HepG2 (cell line): ENCODE results near the gene IL17C. TPM values are rescaled to one million over a fixed set of nuclear protein-coding genes. Genes with fewer than 3 reads are reported as not detected.
A peak's percentile ranks its signal among the peaks of the same experiment; 100 is the strongest.

Source experiments
- ADNP ChIP-seq: sonication (generic); formaldehyde crosslinking; IDR thresholded peaks from 2 replicates; pipeline ENCODE4 v1.4.0; 2020; ENCODE audit warnings: missing genetic modification reagents
- AGO1 ChIP-seq: fragments of 200-400 bp; formaldehyde crosslinking; IDR thresholded peaks from 2 replicates; pipeline ENCODE4 v1.6.1; 2017; ENCODE audit warnings: mild to moderate bottlenecking, low read depth, low read length, moderate library complexity; ENCODE audit not compliant: poor library complexity, severe bottlenecking
- ETV6 ChIP-seq: sonication (generic); formaldehyde crosslinking; conservative IDR thresholded peaks from 2 replicates; pipeline ENCODE4 v1.4.0; 2020; ENCODE audit warnings: missing genetic modification reagents
- HNRNPK ChIP-seq: fragments of 200-400 bp; formaldehyde crosslinking; IDR thresholded peaks from 2 replicates; pipeline ENCODE4 v1.6.1; 2018; ENCODE audit warnings: low read length, low read depth, moderate library complexity, mild to moderate bottlenecking; ENCODE audit not compliant: poor library complexity, severe bottlenecking
- IRX3 ChIP-seq: sonication (generic); formaldehyde crosslinking; IDR thresholded peaks from 2 replicates; pipeline ENCODE4 v1.8.1; 2023; ENCODE audit warnings: mild to moderate bottlenecking, low read depth, missing genetic modification reagents, borderline replicate concordance
- KDM3A ChIP-seq: IDR thresholded peaks from 2 replicates; pipeline ENCODE4 v1.6.1; 2018; ENCODE audit warnings: low read depth, missing compliant biosample characterization
- PHF5A ChIP-seq: IDR thresholded peaks from one replicate; pipeline ENCODE4 v1.6.1; 2018; ENCODE audit warnings: low read depth, missing genetic modification reagents; ENCODE audit not compliant: unreplicated experiment
- PLRG1 ChIP-seq: fragments of 450-650 bp; conservative IDR thresholded peaks from 2 replicates; pipeline ENCODE4 v1.6.1; 2016
- PRMT3 ChIP-seq: sonication (generic); formaldehyde crosslinking; IDR thresholded peaks from 2 replicates; pipeline ENCODE4 v1.8.1; 2022; ENCODE audit warnings: low read depth, mild to moderate bottlenecking, moderate library complexity, missing genetic modification reagents, borderline replicate concordance
- RBFOX2 ChIP-seq: fragments of 200-400 bp; formaldehyde crosslinking; IDR thresholded peaks from 2 replicates; pipeline ENCODE4 v1.6.1; 2017; ENCODE audit warnings: low read depth, mild to moderate bottlenecking, low read length
- RFX5 ChIP-seq: IDR thresholded peaks from 2 replicates; pipeline ENCODE4 v1.6.1; 2011; ENCODE audit warnings: low read depth, low read length, improper control_type of control experiment
- SIX1 ChIP-seq: sonication (generic); formaldehyde crosslinking; IDR thresholded peaks from 2 replicates; pipeline ENCODE4 v1.4.0; 2020; ENCODE audit warnings: missing genetic modification reagents, borderline replicate concordance
- TBL1XR1 ChIP-seq: fragments of 150-350 bp; IDR thresholded peaks from 2 replicates; pipeline ENCODE4 v1.6.1; 2014; ENCODE audit warnings: borderline replicate concordance, low read length; ENCODE audit not compliant: partially characterized antibody
- TFE3 ChIP-seq: IDR thresholded peaks from 2 replicates; pipeline ENCODE4 v1.6.1; 2016
- TOPORS ChIP-seq: sonication (generic); formaldehyde crosslinking; IDR thresholded peaks from 2 replicates; pipeline ENCODE4 v1.8.0; 2023; ENCODE audit warnings: mild to moderate bottlenecking, missing genetic modification reagents
- ZBTB10 ChIP-seq: sonication (generic); formaldehyde crosslinking; IDR thresholded peaks from 2 replicates; pipeline ENCODE4 v1.4.0; 2020; ENCODE audit warnings: missing genetic modification reagents, borderline replicate concordance
- ZC3H13 ChIP-seq: sonication (generic); formaldehyde crosslinking; IDR thresholded peaks from 2 replicates; pipeline ENCODE4 v1.8.1; 2023; ENCODE audit warnings: mild to moderate bottlenecking, missing genetic modification reagents, moderate library complexity
- ZMYM2 ChIP-seq: sonication (generic); formaldehyde crosslinking; IDR thresholded peaks from 2 replicates; pipeline ENCODE4 v1.8.0; 2022; ENCODE audit warnings: mild to moderate bottlenecking, missing genetic modification reagents
- polyA plus RNA-seq, 8 experiments: library from polyadenylated mRNA; depleted of rRNA in 3 of 8; stranded (reverse) in 7 of 8; unstranded in 1 of 8; fragments of >200 nt; fragmentation: Illumina TruSeq in 4 of 8; extraction: Trizol in 4 of 8; gene quantifications; 2 replicates each; pipeline versions ENCODE4 v1.2.1 to v1.2.3, GENCODE V29; 2011 to 2016; ENCODE audit warnings: low read depth in 4 of 8, missing spikeins in 1 of 8, mixed read lengths in 1 of 8; ENCODE audit not compliant: insufficient read depth in 1 of 8
- total RNA-seq, 5 experiments: library from RNA; depleted of rRNA; stranded (reverse); fragments of >200 nt; fragmentation: Illumina TruSeq; extraction: Trizol; gene quantifications; 2 replicates each; pipeline ENCODE4 v1.2.3, GENCODE V29; 2016; ENCODE audit warnings: low read depth in 1 of 5
- TF ChIP-seq, protein P1 (sequence below): sonication (generic); formaldehyde crosslinking; IDR thresholded peaks from 2 replicates; pipeline ENCODE4 v1.8.0; 2022; ENCODE audit warnings: mild to moderate bottlenecking, missing genetic modification reagents; ENCODE audit not compliant: insufficient replicate concordance

The IL17C gene
- total and polyA plus RNA-seq, 2 of the 13 experiments (the other 11 are each of a cell fraction or from before 2014, with no cell fraction given): not detected

DNA sequence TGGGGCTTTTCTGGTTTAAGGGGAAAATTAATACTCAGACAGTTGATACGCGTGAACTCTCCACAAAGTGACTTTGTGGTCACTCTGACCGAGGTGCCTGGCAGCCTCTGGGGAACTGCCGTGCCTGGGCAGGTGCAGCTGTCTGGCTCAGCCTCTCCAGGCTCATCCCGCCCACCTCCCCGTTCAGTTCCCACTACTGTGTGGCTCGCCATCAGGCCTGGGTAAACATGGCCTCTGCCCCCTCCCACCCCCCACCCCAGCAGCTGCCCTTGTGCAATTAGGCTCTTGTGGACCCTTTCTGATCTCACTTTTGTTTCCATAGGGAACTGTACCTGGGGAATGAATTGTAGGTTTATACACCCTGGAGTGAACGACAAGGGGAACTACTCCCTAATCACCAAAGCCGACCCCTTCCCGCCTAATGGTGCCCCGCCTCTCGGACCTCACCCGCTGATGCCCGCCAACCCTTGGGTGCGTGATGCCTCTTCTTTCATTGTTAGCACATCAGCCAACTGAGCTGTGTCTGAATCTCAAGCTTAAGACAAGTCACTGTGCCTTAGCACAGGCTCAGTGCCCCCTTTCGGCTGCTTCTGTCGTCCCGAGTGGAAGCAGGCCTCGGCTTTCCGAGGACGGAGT lies 40.4 kb upstream of the IL17C start (continued):
- TF ChIP-seq, protein P1, sequence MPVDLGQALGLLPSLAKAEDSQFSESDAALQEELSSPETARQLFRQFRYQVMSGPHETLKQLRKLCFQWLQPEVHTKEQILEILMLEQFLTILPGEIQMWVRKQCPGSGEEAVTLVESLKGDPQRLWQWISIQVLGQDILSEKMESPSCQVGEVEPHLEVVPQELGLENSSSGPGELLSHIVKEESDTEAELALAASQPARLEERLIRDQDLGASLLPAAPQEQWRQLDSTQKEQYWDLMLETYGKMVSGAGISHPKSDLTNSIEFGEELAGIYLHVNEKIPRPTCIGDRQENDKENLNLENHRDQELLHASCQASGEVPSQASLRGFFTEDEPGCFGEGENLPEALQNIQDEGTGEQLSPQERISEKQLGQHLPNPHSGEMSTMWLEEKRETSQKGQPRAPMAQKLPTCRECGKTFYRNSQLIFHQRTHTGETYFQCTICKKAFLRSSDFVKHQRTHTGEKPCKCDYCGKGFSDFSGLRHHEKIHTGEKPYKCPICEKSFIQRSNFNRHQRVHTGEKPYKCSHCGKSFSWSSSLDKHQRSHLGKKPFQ (CRISPR knock-in tag): peak; percentile 62
- no peak for TF ChIP-seq ZBTB10 (CRISPR knock-in tag)
- TF ChIP-seq PHF5A (CRISPR knock-in tag): no peak
- no peak for TF ChIP-seq KDM3A (CRISPR knock-in tag)
- no peak for TF ChIP-seq ETV6 (CRISPR knock-in tag)
- TF ChIP-seq ZC3H13: no peak
- TF ChIP-seq SIX1 (CRISPR knock-in tag): no peak
- TF ChIP-seq AGO1: no peak
- TF ChIP-seq TBL1XR1: no peak
- no peak for TF ChIP-seq RFX5
- TF ChIP-seq TFE3 (CRISPR knock-in tag): no peak
- TF ChIP-seq ADNP: no peak
- no peak for TF ChIP-seq TOPORS
- TF ChIP-seq PLRG1: no peak
- no peak for TF ChIP-seq IRX3 (CRISPR knock-in tag)
- TF ChIP-seq HNRNPK: no peak
- TF ChIP-seq PRMT3: no peak
- no peak for TF ChIP-seq RBFOX2
- no peak for TF ChIP-seq ZMYM2 (CRISPR knock-in tag)
